Karpas-422 (cell line): ENCODE results near the gene BID. TPM values are rescaled to one million over a fixed set of nuclear protein-coding genes. Genes with fewer than 3 reads are reported as not detected.
"Not testable (repeated sequence)": the region's sequence is repeated elsewhere in the genome, so short reads cannot be mapped to it uniquely, and the experiment has no call there.

Source experiments
- DNase-seq: peaks from one replicate; pipeline ENCODE4 v3.0.0-alpha.2; 2015
- H2AFZ ChIP-seq: fragments of 200-600 bp; sonication (generic); 2 replicates; pipeline ENCODE4 v1.6.1; 2014; ENCODE audit warnings: antibody characterized with exemption, low read length, mixed read lengths
- H3K27ac ChIP-seq: fragments of 200-600 bp; sonication (generic); 2 replicates; pipeline ENCODE4 v1.5.1; 2014; ENCODE audit warnings: mild to moderate bottlenecking, low read length, moderate library complexity
- H3K27me3 ChIP-seq: fragments of 200-600 bp; sonication (generic); 2 replicates; pipeline ENCODE4 v1.6.1; 2014; ENCODE audit warnings: low read length, mixed read lengths
- H3K36me3 ChIP-seq: fragments of 200-600 bp; sonication (generic); 2 replicates; pipeline ENCODE4 v1.6.1; 2014; ENCODE audit warnings: low read length, mixed read lengths; ENCODE audit not compliant: insufficient read depth
- H3K4me1 ChIP-seq: fragments of 200-600 bp; sonication (generic); 2 replicates; pipeline ENCODE4 v1.6.1; 2014; ENCODE audit warnings: mild to moderate bottlenecking, low read length, mixed read lengths
- H3K4me2 ChIP-seq: fragments of 200-600 bp; sonication (generic); 2 replicates; pipeline ENCODE4 v1.6.1; 2014; ENCODE audit warnings: low read length, low read depth, mild to moderate bottlenecking; ENCODE audit not compliant: poor library complexity, severe bottlenecking
- H3K4me3 ChIP-seq: fragments of 200-600 bp; sonication (generic); 2 replicates; pipeline ENCODE4 v1.5.1; 2014; ENCODE audit warnings: mild to moderate bottlenecking, antibody characterized with exemption, low read length, mixed read lengths
- H3K79me2 ChIP-seq: fragments of 200-600 bp; sonication (generic); 2 replicates; pipeline ENCODE4 v1.6.1; 2014; ENCODE audit warnings: mild to moderate bottlenecking, low read length, mixed read lengths
- H3K9ac ChIP-seq: fragments of 200-600 bp; sonication (generic); 2 replicates; pipeline ENCODE4 v1.6.0; 2014; ENCODE audit warnings: low read length
- H3K9me2 ChIP-seq: fragments of 200-600 bp; sonication (generic), shearing (Covaris generic); replicated peaks from 2 replicates; pipeline ENCODE4 v1.6.0; 2014; ENCODE audit warnings: mild to moderate bottlenecking, low read length, moderate library complexity; ENCODE audit not compliant: insufficient read depth
- H3K9me3 ChIP-seq: fragments of 300-700, 200-600 bp; sonication (generic); 2 replicates; pipeline ENCODE4 v1.6.1; 2014; ENCODE audit warnings: low read length, mixed read lengths
- H4K20me1 ChIP-seq: fragments of 200-600 bp; sonication (generic); 2 replicates; pipeline ENCODE4 v1.6.1; 2014; ENCODE audit warnings: mild to moderate bottlenecking, antibody characterized with exemption, low read length, low read depth; ENCODE audit not compliant: insufficient read depth
- total RNA-seq: library from RNA; depleted of rRNA; stranded (reverse); fragments of >200 nt; shearing (Covaris generic); gene quantifications from 2 replicates; pipeline ENCODE4 v1.2.3, GENCODE V29; 2014; ENCODE audit warnings: low replicate concordance

The BID gene
- total RNA-seq, 1 experiment from 2014 or later = 51.7 TPM

DNA sequence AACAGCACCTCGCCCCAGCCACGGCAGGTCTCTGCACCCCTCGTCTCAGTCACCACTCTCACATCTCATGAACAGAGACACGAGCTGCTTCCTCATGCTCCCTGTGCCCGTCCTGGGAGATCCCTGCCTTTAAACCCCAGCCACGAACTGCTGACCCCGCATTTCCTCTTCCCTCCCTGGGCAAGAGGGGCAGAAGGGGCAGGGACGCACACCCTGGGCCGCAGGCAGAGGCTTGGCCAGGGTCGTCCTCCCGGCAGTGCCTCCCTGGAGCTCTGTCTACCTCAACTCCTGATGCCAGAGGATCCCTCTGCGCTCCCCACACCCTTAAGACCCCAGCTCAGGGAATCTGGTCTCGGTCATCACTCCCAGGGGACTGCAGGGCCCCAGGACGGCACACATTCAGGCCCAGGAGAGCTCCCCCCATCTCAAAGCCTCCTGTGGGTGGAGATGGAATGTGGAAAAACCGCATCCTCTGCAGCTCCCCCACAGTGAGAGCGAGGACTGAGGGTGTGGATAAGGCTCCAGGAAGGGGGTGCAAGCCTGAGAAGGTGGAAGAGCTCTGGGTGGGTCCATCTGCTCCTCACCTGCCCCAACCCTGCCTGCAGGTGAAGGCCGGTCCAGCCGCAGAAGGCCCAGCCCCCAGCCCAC lies 1.2 kb downstream of the BID start:
- Histone ChIP-seq H3K4me3 (peak overlapping the region; percentile 79), H3K4me1 (peaks cover 33% of the 10 kb centered on the region), H3K9me2 (no peaks in the 10 kb centered on the region), H3K9me3 (no peaks in the 10 kb centered on the region), H3K9ac (peak overlapping the region; percentile 92), H3K27me3 (no peaks in the 10 kb centered on the region), H3K79me2 (peaks cover 67% of the 10 kb centered on the region), H4K20me1 (peaks cover 20% of the 10 kb centered on the region), H3K27ac (no peak overlapping the region), H3K36me3 (no peaks in the 10 kb centered on the region; the same call in 1 of the 2 replicates), H3K4me2 (peak overlapping the region; percentile 78), H2AFZ (no peak overlapping the region)
- DNase-seq = no peak

DNA sequence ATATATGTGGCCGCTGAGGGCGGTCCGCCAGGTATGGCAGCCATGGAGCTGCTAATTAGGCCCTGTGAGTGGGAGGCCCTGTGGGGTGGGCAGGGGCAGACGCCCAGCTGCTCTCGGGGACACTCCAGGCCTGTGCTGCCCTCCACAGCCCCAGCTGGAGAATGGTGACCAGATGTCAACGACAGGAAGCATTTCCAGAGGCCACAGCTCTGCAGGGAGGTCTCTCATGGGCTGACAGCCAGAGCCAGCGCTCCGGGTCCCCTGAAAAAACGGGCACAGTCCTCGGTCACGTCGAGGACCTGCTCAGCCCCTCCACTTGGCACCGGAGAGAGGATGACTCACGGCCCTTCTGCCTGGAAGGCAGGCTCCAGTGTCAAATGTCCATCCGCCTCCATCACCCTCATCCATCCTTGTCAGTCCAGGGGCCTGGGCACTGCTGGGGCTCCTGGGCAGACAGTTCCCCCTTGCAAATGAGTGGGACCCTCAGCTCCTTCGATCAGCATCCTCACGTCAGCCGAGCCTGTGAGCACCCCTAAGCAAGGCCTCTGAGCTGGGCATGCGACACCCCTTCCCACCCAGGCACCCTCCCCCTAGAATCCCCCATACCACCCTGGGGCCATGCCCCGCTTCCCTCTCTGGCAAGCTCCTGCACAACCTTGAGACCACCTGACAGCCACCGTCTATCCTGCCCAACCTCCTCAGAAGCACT lies 1.9 kb downstream of the BID start:
- Histone ChIP-seq H2AFZ (no peak overlapping the region), H3K9me3 (no peaks in the 10 kb centered on the region), H3K27ac (no peak overlapping the region), H3K9ac (peak overlapping the region; percentile 92), H3K27me3 (no peaks in the 10 kb centered on the region), H3K36me3 (no peaks in the 10 kb centered on the region; the same call in 1 of the 2 replicates), H3K4me3 (peak overlapping the region; percentile 79), H3K9me2 (no peaks in the 10 kb centered on the region), H3K4me1 (peaks cover 31% of the 10 kb centered on the region), H3K79me2 (peaks cover 67% of the 10 kb centered on the region), H4K20me1 (peaks cover 20% of the 10 kb centered on the region), H3K4me2 (peak overlapping the region; percentile 78)
- no peak for DNase-seq

GRCh38 chr22:17770180-17771077 lies 3.8 kb downstream of the BID start:
- H3K27me3 ChIP-seq = no peaks in the 10 kb centered on the region
- no peaks in the 10 kb centered on the region; the same call in 1 of the 2 replicates for H3K36me3 ChIP-seq
- H3K4me2 ChIP-seq = no peak overlapping the region
- H4K20me1 ChIP-seq = peaks cover 22% of the 10 kb centered on the region
- no peak overlapping the region for H3K4me3 ChIP-seq
- H3K4me1 ChIP-seq = peaks cover 24% of the 10 kb centered on the region
- no peak for DNase-seq
- no peak overlapping the region for H3K27ac ChIP-seq
- H3K79me2 ChIP-seq = peaks cover 81% of the 10 kb centered on the region
- no peaks in the 10 kb centered on the region for H3K9me3 ChIP-seq
- no peaks in the 10 kb centered on the region for H3K9me2 ChIP-seq
- no peak overlapping the region for H2AFZ ChIP-seq
- no peak overlapping the region for H3K9ac ChIP-seq

DNA sequence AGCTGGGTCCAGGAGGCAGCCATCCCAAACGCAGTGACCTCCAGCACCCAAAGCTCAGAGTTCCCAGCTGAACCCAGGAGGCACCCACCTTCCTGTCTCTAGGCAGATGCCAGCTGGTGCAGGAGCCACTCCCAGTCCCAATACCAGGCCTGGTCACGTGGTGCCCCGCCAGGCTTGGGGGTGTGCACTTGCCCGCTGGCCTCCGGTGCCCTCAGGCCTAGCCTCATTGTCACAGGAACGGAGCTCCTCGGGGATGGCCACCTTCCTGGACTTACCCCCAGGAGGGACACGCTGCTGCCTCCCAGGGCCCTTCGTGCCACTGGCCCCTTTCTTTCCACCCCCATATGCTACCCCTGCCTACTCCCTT lies 4.6 kb downstream of the BID start:
- Histone ChIP-seq H3K36me3 (no peaks in the 10 kb centered on the region; the same call in 1 of the 2 replicates), H3K27ac (no peak overlapping the region), H3K9me3 (no peaks in the 10 kb centered on the region), H3K9ac (no peak overlapping the region), H3K27me3 (no peaks in the 10 kb centered on the region), H3K9me2 (no peaks in the 10 kb centered on the region), H3K4me1 (peaks cover 22% of the 10 kb centered on the region), H3K79me2 (peaks cover 88% of the 10 kb centered on the region), H2AFZ (no peak overlapping the region), H3K4me2 (no peak overlapping the region), H4K20me1 (peaks cover 22% of the 10 kb centered on the region), H3K4me3 (no peak overlapping the region)
- no peak for DNase-seq

- no peaks in the 10 kb centered on the region for H3K27me3 ChIP-seq
- no peak for DNase-seq
Observed at GRCh38 chr22:17769013-17769715, 5.1 kb downstream of the BID start.

GRCh38 chr22:17767233-17768065 lies 6.8 kb downstream of the BID start:
- no peak overlapping the region for H3K9ac ChIP-seq
- peaks cover 94% of the 10 kb centered on the region for H3K79me2 ChIP-seq
- no peaks in the 10 kb centered on the region for H3K9me2 ChIP-seq
- no peak overlapping the region for H3K4me3 ChIP-seq
- DNase-seq = no peak
- H3K4me1 ChIP-seq = peaks cover 13% of the 10 kb centered on the region
- no peak overlapping the region for H2AFZ ChIP-seq
- H3K27me3 ChIP-seq = no peaks in the 10 kb centered on the region
- no peaks in the 10 kb centered on the region for H3K9me3 ChIP-seq
- H3K4me2 ChIP-seq = no peak overlapping the region
- H4K20me1 ChIP-seq = peaks cover 18% of the 10 kb centered on the region
- H3K36me3 ChIP-seq = no peaks in the 10 kb centered on the region; the same call in 1 of the 2 replicates
- H3K27ac ChIP-seq = no peak overlapping the region

More at GRCh38 chr22:17769013-17769715, 5.1 kb downstream of the BID start:
- Histone ChIP-seq H3K4me1 (peaks cover 19% of the 10 kb centered on the region), H2AFZ (no peak overlapping the region), H4K20me1 (peaks cover 22% of the 10 kb centered on the region), H3K4me2 (no peak overlapping the region), H3K9me3 (no peaks in the 10 kb centered on the region), H3K79me2 (peaks cover 93% of the 10 kb centered on the region), H3K9me2 (no peaks in the 10 kb centered on the region), H3K27ac (no peak overlapping the region), H3K36me3 (no peaks in the 10 kb centered on the region; the same call in 1 of the 2 replicates), H3K4me3 (no peak overlapping the region), H3K9ac (no peak overlapping the region)

GRCh38 chr22:17764852-17765251 lies 9.4 kb downstream of the BID start:
- H3K4me1 ChIP-seq, H2AFZ ChIP-seq, H3K36me3 ChIP-seq, H3K27me3 ChIP-seq, DNase-seq, H3K4me2 ChIP-seq, H3K9me2 ChIP-seq, H4K20me1 ChIP-seq, H3K9me3 ChIP-seq, H3K9ac ChIP-seq, H3K27ac ChIP-seq, H3K4me3 ChIP-seq: not testable (repeated sequence)
- H3K79me2 ChIP-seq = peaks cover 91% of the 10 kb centered on the region
